Measurements from ENCODE around the gene ANKS6. TPM values are rescaled to one million over a fixed set of nuclear protein-coding genes. Genes with fewer than 3 reads are reported as not detected.

ANKS6 gene
- polyA plus RNA-seq, 1 experiment, result 13.0 TPM

- ChIA-PET CTCF (no interaction called here), POLR2A (interaction anchor here (0.6 kb wide), 1 partner anchor 43 kb away, joined by 3 read pairs; no protein-coding TSS in a partner anchor)
- no peak for TF ChIP-seq CTCF (IDR thresholded peaks at IDR 0.05; ENCODE audit: insufficient read depth, low read depth, low read length)
Observed at GRCh38 chr9:98732801-98733200, 63.6 kb downstream of the ANKS6 start.

GRCh38 chr9:98732091-98732490 is 64.3 kb downstream of the ANKS6 start:
- CTCF ChIA-PET, result no interaction called here
- Histone ChIP-seq H3K36me3 (ENCODE audit: control insufficient read depth, insufficient read depth, low read length) (peaks cover 7% of the 10 kb centered on the region), H3K27me3 (ENCODE audit: control insufficient read depth, insufficient read depth, low read length) (no peaks in the 10 kb centered on the region), H3K4me3 (ENCODE audit: low read depth, low read length) (no peak overlapping the region)
- no peak for TF ChIP-seq CTCF (IDR thresholded peaks at IDR 0.05; ENCODE audit: insufficient read depth, low read depth, low read length)
- POLR2A ChIA-PET, result no interaction called here
- DNase-seq (ENCODE audit: low read depth), result no peak

More at GRCh38 chr9:98732801-98733200, 63.6 kb downstream of the ANKS6 start:
- DNase-seq (ENCODE audit: low read depth), result no peak
- peaks cover 7% of the 10 kb centered on the region for H3K36me3 ChIP-seq (ENCODE audit: control insufficient read depth, insufficient read depth, low read length)
- no peak overlapping the region for H3K4me3 ChIP-seq (ENCODE audit: low read depth, low read length)
- H3K27me3 ChIP-seq (ENCODE audit: control insufficient read depth, insufficient read depth, low read length), result no peaks in the 10 kb centered on the region

- CTCF ChIA-PET, result interaction anchor here (0.7 kb wide), 1 partner anchor 11 kb away, joined by 3 read pairs; no protein-coding TSS in a partner anchor
Observed at GRCh38 chr9:98730871-98731270, 65.5 kb downstream of the ANKS6 start.

GRCh38 chr9:98728500-98728899 is 67.9 kb downstream of the ANKS6 start:
- H3K27me3 ChIP-seq (ENCODE audit: control insufficient read depth, insufficient read depth, low read length), result peaks cover 7% of the 10 kb centered on the region
- no peaks in the 10 kb centered on the region for H3K36me3 ChIP-seq (ENCODE audit: control insufficient read depth, insufficient read depth, low read length)
- H3K4me3 ChIP-seq (ENCODE audit: low read depth, low read length), result no peak overlapping the region
- no peak for TF ChIP-seq CTCF (IDR thresholded peaks at IDR 0.05; ENCODE audit: insufficient read depth, low read depth, low read length)
- ChIA-PET POLR2A (no interaction called here), CTCF (interaction anchor here (1.1 to 2.1 kb wide), 2 partner anchors 47 to 413 kb away, joined by 3 to 4 read pairs; no protein-coding TSS in a partner anchor)
- DNase-seq (ENCODE audit: low read depth), result no peak

More at GRCh38 chr9:98730871-98731270, 65.5 kb downstream of the ANKS6 start:
- H3K36me3 ChIP-seq (ENCODE audit: control insufficient read depth, insufficient read depth, low read length), result peaks cover 3% of the 10 kb centered on the region; the same call in 1 of the 2 replicates
- DNase-seq (ENCODE audit: low read depth), result no peak
- TF ChIP-seq CTCF (IDR thresholded peaks at IDR 0.05; ENCODE audit: insufficient read depth, low read depth, low read length), result no peak
- no peak overlapping the region for H3K4me3 ChIP-seq (ENCODE audit: low read depth, low read length)
- H3K27me3 ChIP-seq (ENCODE audit: control insufficient read depth, insufficient read depth, low read length), result peaks cover 2% of the 10 kb centered on the region
- POLR2A ChIA-PET, result no interaction called here

- Histone ChIP-seq H3K27me3 (ENCODE audit: control insufficient read depth, insufficient read depth, low read length) (peaks cover 12% of the 10 kb centered on the region), H3K4me3 (ENCODE audit: low read depth, low read length) (no peak overlapping the region), H3K36me3 (ENCODE audit: control insufficient read depth, insufficient read depth, low read length) (no peaks in the 10 kb centered on the region)
- ChIA-PET POLR2A (interaction anchor here (0.5 kb wide), 1 partner anchor 704 kb away, joined by 21 read pairs; no protein-coding TSS in a partner anchor), CTCF (interaction anchor here (2.1 kb wide), 1 partner anchor 48 kb away, joined by 4 read pairs; no protein-coding TSS in a partner anchor)
- no peak for DNase-seq (ENCODE audit: low read depth)
- no peak for TF ChIP-seq CTCF (IDR thresholded peaks at IDR 0.05; ENCODE audit: insufficient read depth, low read depth, low read length)
Observed at GRCh38 chr9:98727428-98727827, 68.9 kb downstream of the ANKS6 start.

Measured in BJ (cell line).